Hepatic stellate cell (primary cell): Measurements from ENCODE around the gene REM2.
"Not testable (repeated sequence)": the region's sequence is repeated elsewhere in the genome, so short reads cannot be mapped to it uniquely, and the experiment has no call there.

Experiments
- DNase-seq: peaks from one replicate; pipeline ENCODE4 v3.0.0; 2011; ENCODE audit warnings: low spot score

The REM2 gene

GRCh38 chr14:22848351-22849164, 34.5 kb upstream of the REM2 start:
- peak; percentile 65 for DNase-seq

- DNase-seq, result no peak
These were observed 33.7 kb upstream of the REM2 start for GRCh38 chr14:22849212-22849819.

GRCh38 chr14:22850944-22851764, 31.9 kb upstream of the REM2 start:
- DNase-seq, result peak; percentile 90

- not testable (repeated sequence) for DNase-seq
These were observed 30.8 kb upstream of the REM2 start for GRCh38 chr14:22852178-22852577.

- DNase-seq, result no peak
These were observed 30.5 kb upstream of the REM2 start for GRCh38 chr14:22852599-22852939.

GRCh38 chr14:22852940-22853767, 29.9 kb upstream of the REM2 start:
- peak; percentile 78 for DNase-seq

GRCh38 chr14:22854296-22854695, 28.7 kb upstream of the REM2 start:
- DNase-seq, result not testable (repeated sequence)

GRCh38 chr14:22854963-22855724, 27.9 kb upstream of the REM2 start:
- no peak for DNase-seq

GRCh38 chr14:22856428-22856827, 26.6 kb upstream of the REM2 start:
- DNase-seq, result no peak

GRCh38 chr14:22860377-22860776, 22.6 kb upstream of the REM2 start:
- DNase-seq, result not testable (repeated sequence)

GRCh38 chr14:22861651-22862050, 21.4 kb upstream of the REM2 start:
- DNase-seq, result no peak

- no peak for DNase-seq
These were observed 18.0 kb upstream of the REM2 start for GRCh38 chr14:22864979-22865378.

GRCh38 chr14:22865424-22866405, 17.3 kb upstream of the REM2 start:
- no peak for DNase-seq

GRCh38 chr14:22866874-22867273, 16.1 kb upstream of the REM2 start:
- no peak for DNase-seq

- DNase-seq, result no peak
These were observed 12.2 kb upstream of the REM2 start for GRCh38 chr14:22870811-22871223.

- peak; percentile 80 for DNase-seq
These were observed 11.6 kb upstream of the REM2 start, which contains the start of gene LRP10 for GRCh38 chr14:22871224-22872032. LRP10 (plus strand) TSS chr14:22871740; CDS start chr14:22872304, 564 bp downstream.

- peak; percentile 82 for DNase-seq
These were observed 10.8 kb upstream of the REM2 start for GRCh38 chr14:22872033-22872832.
